ENCODE results near the gene TMEM150B. TPM values are rescaled to one million over a fixed set of nuclear protein-coding genes. Genes with fewer than 3 reads are reported as not detected.

Gene TMEM150B
- total RNA-seq, 1 donor from 2014 or later, result not detected

DNA sequence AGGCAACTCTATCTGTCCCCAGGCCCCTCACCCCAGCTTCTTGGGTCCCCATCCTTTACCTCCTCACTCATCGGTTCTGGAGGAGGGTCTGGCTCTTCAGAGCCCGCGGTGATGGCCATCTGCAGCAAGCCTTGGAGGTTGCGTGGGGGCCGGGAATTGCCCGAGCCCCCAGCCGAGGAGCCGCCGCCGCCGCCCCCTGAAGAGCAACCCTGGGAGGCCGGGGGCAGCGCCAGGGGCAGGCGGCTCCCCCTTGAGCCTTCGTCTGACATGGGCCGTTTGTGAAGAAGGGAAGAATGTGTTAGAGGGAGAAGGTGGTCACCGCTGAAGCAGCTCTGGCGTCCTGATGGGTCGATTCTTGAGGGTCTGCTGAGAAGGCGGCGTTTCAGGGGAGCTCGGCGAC is 45.8 kb downstream of the TMEM150B start:
- no peak for DNase-seq (ENCODE audit: low read depth)

DNA sequence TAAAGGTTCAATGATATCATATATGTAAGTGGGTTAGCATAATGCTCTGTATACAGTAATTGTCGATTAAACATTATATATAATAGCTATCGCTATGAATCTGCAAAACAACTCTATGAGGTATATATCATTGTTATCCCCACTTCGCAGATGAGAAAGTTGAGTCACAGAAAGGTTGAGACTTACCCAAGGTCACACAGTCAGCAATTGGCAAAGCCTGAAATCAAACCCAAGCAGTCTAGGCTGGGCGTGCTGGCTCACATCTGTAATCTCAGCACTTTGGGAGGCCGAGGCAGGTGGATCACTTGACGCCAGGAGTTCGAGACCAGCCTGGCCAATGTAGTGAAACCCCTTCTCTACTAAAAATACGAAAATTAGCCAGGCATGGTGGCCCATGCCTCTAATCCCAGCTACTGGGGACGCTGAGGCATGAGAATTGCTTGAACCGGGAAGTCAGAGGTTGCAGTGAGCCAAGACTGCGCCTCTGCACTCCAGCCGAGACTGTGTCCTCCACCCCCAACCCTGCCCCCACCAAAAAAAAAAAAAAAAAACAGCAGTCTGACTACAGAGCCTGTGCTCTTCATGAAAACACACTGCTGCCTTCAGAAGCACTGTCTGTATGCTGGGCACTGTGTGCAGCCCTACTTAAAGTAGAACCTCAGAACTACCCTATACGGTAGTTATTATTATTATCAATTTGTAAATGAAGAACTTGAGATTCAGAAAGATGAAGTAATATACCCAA is 46.6 kb downstream of the TMEM150B start:
- no peak for DNase-seq (ENCODE audit: low read depth)

DNA sequence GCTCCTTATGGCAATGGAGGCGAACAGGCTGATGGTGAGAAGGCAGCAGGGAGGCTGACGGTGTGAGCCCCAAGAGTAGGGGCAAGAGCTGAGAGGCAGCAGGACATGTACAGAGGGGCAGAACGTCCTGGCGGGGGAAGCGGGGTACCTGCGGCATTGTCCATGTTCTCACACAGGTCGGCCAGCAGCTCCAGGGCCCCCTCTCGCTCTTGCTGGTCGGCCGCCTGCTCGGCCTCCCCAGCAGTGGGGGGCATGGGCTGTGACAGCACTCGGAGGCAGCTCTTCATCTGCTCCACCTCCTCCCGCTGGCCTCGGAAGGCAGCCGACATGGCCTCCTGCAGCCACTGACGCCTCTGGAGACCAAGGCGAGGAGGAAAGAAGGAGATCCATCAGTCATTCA is 47.6 kb downstream of the TMEM150B start:
- no peak for DNase-seq (ENCODE audit: low read depth)

- DNase-seq (ENCODE audit: low read depth), result no peak
Observed at GRCh38 chr19:55276720-55277430, 48.3 kb downstream of the TMEM150B start.

DNA sequence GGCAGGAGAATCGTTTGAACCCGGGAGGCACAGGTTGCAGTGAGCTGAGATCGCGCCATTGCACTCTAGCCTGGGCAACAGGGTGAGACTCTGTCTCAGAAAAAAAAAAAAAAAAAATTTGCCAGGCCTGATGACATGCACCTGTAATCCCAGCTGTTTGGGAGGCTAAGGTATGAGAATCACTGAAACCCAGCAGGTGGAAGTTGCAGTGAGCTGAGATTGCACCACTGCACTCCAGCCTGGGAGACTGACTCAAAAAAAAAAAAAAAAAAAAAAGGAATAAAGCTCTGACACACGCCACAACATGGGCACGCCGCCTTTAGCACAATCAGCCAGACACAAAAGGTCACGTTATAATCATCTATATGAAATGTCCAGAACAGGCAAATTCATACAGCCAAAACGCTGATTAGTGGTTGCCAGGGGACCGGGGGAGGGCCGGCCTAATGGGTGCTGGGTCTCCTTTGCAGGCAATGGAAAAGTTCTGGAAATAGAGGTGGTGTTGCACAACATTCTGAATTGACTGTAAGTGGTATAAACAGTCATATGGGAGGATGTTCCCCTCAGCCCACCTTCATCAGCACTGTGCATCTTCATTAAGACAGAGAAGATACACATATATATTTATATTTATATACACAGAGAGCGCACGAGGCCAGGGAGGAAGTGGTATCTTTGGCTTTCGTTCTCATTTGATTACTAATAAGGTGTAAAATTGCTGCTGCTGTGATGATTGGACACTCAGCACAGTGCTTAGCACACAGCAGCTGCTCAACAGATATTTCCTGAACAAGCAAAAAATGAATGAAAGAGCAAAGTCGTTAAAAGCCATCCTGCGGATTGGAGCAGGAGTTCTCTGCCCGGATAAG is 49.1 kb downstream of the TMEM150B start:
- no peak for DNase-seq (ENCODE audit: low read depth)

- DNase-seq (ENCODE audit: low read depth), result no peak
Observed at GRCh38 chr19:55273978-55274707, 51.0 kb downstream of the TMEM150B start.

DNA sequence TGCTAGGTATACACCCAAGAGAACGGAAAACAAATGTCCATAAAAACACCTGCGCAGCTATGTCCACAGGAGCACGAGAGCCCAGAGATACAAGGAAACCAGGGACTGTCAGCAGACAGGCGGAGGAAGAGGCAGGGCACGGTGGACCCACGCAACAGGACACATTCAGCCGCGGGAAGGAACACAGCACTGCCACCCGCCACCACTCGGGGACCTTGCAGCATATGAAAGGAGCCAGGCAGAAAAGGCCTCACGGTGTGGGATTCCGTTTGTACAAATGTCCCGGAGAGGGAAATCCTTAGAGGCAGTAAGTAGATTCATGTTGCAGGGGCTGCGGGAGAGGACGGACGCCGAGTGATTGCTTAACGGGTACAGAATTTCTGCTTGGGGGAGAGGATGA is 53.0 kb downstream of the TMEM150B start:
- DNase-seq (ENCODE audit: low read depth), result no peak

- DNase-seq (ENCODE audit: low read depth), result no peak
Observed at GRCh38 chr19:55270172-55270942, 54.8 kb downstream of the TMEM150B start.

DNA sequence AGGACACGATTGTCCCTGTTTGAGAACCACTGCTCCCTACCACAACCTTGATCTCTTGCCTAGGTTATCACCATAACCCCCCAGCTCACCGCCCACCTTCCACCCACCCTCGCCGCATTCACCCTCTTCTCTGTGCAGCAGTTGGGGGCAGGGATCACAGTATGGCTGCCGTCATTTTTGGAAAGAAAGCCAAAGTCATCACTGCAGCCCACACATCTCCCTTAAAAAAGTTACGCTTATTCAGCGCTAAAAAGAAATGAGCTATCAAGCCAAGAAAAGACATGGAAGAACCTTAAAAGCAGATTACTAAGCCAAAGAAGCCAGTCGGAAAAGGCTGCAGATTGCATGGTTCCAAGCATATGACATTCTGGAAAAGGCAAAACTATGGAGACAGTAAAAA is 55.8 kb downstream of the TMEM150B start:
- no peak for DNase-seq (ENCODE audit: low read depth)

GRCh38 chr19:55266840-55267239 is 58.3 kb downstream of the TMEM150B start:
- DNase-seq (ENCODE audit: low read depth), result no peak

DNA sequence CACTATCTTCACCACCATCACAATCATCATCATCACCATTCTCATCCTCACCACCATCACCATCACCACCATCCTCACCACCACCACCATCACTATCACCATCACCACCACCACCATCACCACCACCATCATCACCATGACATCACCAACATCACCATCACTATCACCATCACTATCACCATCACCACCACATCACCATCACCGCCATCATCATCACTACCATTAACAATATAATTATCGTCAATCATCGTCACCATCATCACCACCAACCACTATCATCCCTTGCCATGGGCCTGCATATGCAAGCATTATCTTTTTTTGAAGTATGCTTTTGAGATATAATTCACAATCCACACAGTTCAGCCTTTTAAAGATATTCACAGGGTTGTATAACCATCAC is 58.7 kb downstream of the TMEM150B start:
- no peak for DNase-seq (ENCODE audit: low read depth)

GRCh38 chr19:55265723-55266386 is 59.3 kb downstream of the TMEM150B start:
- DNase-seq (ENCODE audit: low read depth), result no peak

- DNase-seq (ENCODE audit: low read depth), result no peak
Observed at GRCh38 chr19:55265173-55265572, 60.0 kb downstream of the TMEM150B start.

DNA sequence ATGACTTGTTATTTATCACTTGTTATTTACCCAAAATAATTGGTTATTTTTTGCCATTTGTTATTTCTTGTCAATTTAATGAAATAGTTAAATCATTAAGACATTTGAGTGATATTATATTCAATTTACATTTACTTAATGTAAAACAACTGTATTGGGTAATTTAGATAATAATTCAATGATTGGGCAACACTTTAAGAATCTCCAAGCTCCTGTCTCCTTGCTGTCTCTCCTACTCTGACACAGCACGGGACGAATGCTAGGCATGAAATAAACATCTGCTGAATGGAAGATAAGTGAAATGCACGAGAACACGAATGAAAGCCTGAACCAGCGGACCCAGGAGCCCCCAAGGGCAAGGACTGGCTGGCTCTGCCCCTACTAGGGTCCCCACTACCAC is 60.6 kb downstream of the TMEM150B start:
- no peak for DNase-seq (ENCODE audit: low read depth)

Other genes with a start within 250 kb of the TMEM150B start
- 0.78 and 1.4 TPM in 2 replicates for gene EPS8L1, start 249.5 kb downstream of the TMEM150B start, total RNA-seq
- 43.5 and 46.8 TPM in 2 replicates for gene PPP1R12C, start 207.7 kb downstream of the TMEM150B start, total RNA-seq
- gene TNNT1, start 176.1 kb downstream of the TMEM150B start, total RNA-seq, result 4,534 and 4,610 TPM in 2 replicates
- gene TNNI3, start 167.6 kb downstream of the TMEM150B start, total RNA-seq, result 1.5 and 1.7 TPM in 2 replicates
- 0.94 and 1.4 TPM in 2 replicates for gene DNAAF3, start 158.7 kb downstream of the TMEM150B start, total RNA-seq
- 1.4 TPM in 1 of 2 replicates, not detected in the other for gene SYT5, start 145.1 kb downstream of the TMEM150B start, total RNA-seq
- gene PTPRH, start 115.8 kb downstream of the TMEM150B start, total RNA-seq, result 0.05 and 0.31 TPM in 2 replicates
- 0.73 and 0.83 TPM in 2 replicates for gene TMEM86B, start 96.6 kb downstream of the TMEM150B start, total RNA-seq
- 64.6 and 68.0 TPM in 2 replicates for gene PPP6R1, start 66.3 kb downstream of the TMEM150B start, total RNA-seq
- 37.1 and 39.3 TPM in 2 replicates for gene HSPBP1, start 45.2 kb downstream of the TMEM150B start, total RNA-seq
- 5.5 and 12.2 TPM in 2 replicates for gene BRSK1, start 41.3 kb downstream of the TMEM150B start, total RNA-seq
- 17.3 and 28.9 TPM in 2 replicates for gene KMT5C, start 14.5 kb upstream of the TMEM150B start, total RNA-seq
- gene COX6B2, start 29.4 kb upstream of the TMEM150B start, total RNA-seq, result 0.24 TPM in 1 of 2 replicates, not detected in the other
- gene GARIN5B, start 37.9 kb upstream of the TMEM150B start, total RNA-seq, result not detected in 2 replicates
- gene IL11, start 45.1 kb upstream of the TMEM150B start, total RNA-seq, result 0.19 and 0.83 TPM in 2 replicates
- not detected in 2 replicates for gene TMEM190, start 51.5 kb upstream of the TMEM150B start, total RNA-seq
- not detected in 2 replicates for gene TMEM238, start 59.0 kb upstream of the TMEM150B start, total RNA-seq
- 321 and 447 TPM in 2 replicates for gene RPL28, start 60.6 kb upstream of the TMEM150B start, total RNA-seq
- gene UBE2S, start 82.4 kb upstream of the TMEM150B start, total RNA-seq, result 39.8 and 54.9 TPM in 2 replicates
- gene SHISA7, start 118.0 kb upstream of the TMEM150B start, total RNA-seq, result not detected in 2 replicates
- 152 and 196 TPM in 2 replicates for gene ISOC2, start 136.3 kb upstream of the TMEM150B start, total RNA-seq
- not detected in 2 replicates for gene C19orf85, start 139.4 kb upstream of the TMEM150B start, total RNA-seq
- gene ZNF628, start 151.3 kb upstream of the TMEM150B start, total RNA-seq, result 7.1 and 12.3 TPM in 2 replicates
- 24.7 and 26.4 TPM in 2 replicates for gene NAT14, start 159.8 kb upstream of the TMEM150B start, total RNA-seq
- 1.2 and 2.1 TPM in 2 replicates for gene SSC5D, start 163.1 kb upstream of the TMEM150B start, total RNA-seq
- 39.9 and 84.5 TPM in 2 replicates for gene SBK2, start 211.8 kb upstream of the TMEM150B start, total RNA-seq
- 1.4 and 5.1 TPM in 2 replicates for gene SBK3, start 220.2 kb upstream of the TMEM150B start, total RNA-seq